Neuron (in vitro differentiated cells): ENCODE results near the gene SUCLG2.

Experiments used
- H2AFZ ChIP-seq: one replicate; pipeline ENCODE4 v1.6.1; 2013; ENCODE audit warnings: low read depth, mild to moderate bottlenecking, inconsistent platforms, low read length, moderate library complexity
- H3K27me3 ChIP-seq: one replicate; pipeline ENCODE4 v1.6.1; 2013; ENCODE audit warnings: low read length; ENCODE audit not compliant: insufficient read depth
- H3K36me3 ChIP-seq: one replicate; pipeline ENCODE4 v1.6.1; 2013; ENCODE audit warnings: low read length; ENCODE audit not compliant: insufficient read depth
- H3K4me1 ChIP-seq: one replicate; pipeline ENCODE4 v1.6.1; 2013; ENCODE audit warnings: low read length; ENCODE audit not compliant: insufficient read depth
- H3K4me3 ChIP-seq: 2 replicates; pipeline ENCODE4 v1.5.1; 2013; ENCODE audit warnings: mild to moderate bottlenecking, low read length, moderate library complexity
- H3K9me3 ChIP-seq: one replicate; pipeline ENCODE4 v1.6.1; 2013; ENCODE audit warnings: low read length

Gene SUCLG2

DNA sequence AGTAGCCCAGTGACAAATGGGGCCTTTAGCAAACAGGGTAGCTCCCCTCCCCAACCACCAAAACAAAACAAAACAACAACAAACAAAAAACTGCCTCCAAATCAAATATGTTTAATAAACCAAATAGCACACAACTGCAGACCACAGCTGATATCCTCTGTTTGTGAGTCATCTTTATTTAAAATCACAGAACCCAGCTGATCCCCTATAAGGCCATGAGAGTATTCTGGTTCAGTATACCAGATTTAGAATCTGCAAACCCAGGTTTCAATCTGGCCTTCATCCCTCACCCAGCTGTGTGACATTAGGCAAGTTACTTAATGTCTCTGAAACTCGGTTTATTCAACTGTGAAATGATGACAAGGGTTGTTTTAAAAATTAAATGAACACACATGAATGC lies 124.5 kb downstream of the SUCLG2 start:
- H3K36me3 ChIP-seq, result peaks cover 4% of the 10 kb centered on the region
- H3K4me1 ChIP-seq, result peaks cover 13% of the 10 kb centered on the region
- H3K27me3 ChIP-seq, result no peaks in the 10 kb centered on the region
- H3K4me3 ChIP-seq, result no peak overlapping the region
- no peak overlapping the region for H2AFZ ChIP-seq
- no peaks in the 10 kb centered on the region for H3K9me3 ChIP-seq

DNA sequence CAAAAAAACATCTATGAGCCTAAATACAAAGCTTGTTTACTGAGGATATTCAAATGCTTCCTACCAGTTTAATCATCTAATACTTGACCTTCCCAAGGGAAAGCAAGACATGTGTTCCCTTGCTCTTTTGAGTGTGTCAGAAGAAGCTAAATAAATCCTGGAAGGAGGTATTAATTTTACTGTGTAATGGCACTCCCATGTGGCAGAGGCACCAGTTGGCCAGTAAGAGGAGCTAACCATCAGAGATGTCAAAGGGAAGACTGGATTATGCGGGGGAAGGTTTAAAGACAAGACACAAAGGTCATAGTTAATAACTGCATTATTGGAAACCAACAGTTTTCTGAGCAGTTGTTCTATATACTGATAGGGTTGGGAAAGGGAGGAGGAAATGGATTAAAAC lies 125.1 kb downstream of the SUCLG2 start:
- Histone ChIP-seq H3K9me3 (no peaks in the 10 kb centered on the region), H3K4me3 (no peak overlapping the region), H3K27me3 (no peaks in the 10 kb centered on the region), H3K36me3 (peaks cover 4% of the 10 kb centered on the region), H2AFZ (no peak overlapping the region), H3K4me1 (peaks cover 13% of the 10 kb centered on the region)

DNA sequence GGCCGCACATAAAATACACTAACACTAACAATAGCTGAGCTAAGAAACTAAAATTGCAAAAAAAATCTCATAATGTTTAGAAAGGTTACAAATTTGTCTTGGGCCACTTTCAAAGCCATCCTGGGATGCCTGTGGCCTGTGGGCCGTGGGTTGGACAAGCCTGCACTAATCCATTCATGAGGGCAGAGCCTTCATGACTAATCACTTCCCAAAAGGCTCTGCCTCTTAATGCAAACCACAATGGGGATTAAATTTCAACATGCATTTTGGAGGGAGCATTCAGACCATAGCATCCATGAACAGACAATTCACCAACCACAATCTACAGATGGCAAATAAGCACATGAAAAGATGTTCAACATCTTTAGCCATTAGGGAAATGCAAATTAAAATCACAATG lies 128.2 kb downstream of the SUCLG2 start:
- no peak overlapping the region for H2AFZ ChIP-seq
- peaks cover 8% of the 10 kb centered on the region for H3K4me1 ChIP-seq
- H3K9me3 ChIP-seq, result no peaks in the 10 kb centered on the region
- H3K36me3 ChIP-seq, result peaks cover 4% of the 10 kb centered on the region
- no peaks in the 10 kb centered on the region for H3K27me3 ChIP-seq
- no peak overlapping the region for H3K4me3 ChIP-seq

DNA sequence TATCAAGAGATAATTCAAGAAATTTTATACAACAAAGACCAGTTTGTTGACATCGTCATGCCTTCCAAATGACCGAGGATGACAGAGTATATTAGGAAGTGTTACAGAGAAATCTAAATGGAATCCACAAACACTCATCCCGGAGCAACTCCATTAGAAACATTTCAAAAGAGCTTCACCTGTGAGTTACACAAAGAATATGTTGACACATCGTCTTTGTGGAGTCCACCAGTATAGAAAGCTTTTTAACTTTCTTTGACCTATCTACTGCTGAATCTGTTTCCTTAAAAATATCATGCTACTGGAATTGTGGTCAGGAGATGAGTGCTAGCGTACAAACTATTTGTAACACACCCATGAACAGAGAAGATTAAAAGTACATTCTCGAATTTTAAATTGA lies 130.4 kb downstream of the SUCLG2 start:
- H3K9me3 ChIP-seq, result no peaks in the 10 kb centered on the region
- peaks cover 3% of the 10 kb centered on the region for H3K4me1 ChIP-seq
- peaks cover 4% of the 10 kb centered on the region for H3K36me3 ChIP-seq
- no peaks in the 10 kb centered on the region for H3K27me3 ChIP-seq
- H2AFZ ChIP-seq, result no peak overlapping the region
- no peak overlapping the region for H3K4me3 ChIP-seq

DNA sequence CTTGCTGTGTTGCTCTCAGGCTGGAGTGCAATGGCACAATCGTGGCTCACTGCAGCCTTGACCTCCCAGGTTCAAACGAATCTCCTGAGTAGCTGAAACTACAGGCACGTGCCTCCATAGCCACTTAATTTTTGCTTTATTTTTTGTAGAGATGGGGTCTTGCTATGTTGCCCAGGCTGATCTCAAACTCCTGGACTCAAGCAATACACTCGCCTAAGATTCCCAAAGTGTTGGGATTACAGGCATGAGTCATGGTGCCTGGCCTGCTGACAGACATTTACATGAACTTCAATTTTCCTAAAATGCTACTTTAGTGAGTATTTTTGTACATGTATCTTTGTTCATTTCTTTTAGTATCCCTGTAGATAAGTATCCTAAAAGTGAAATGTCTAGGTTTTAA lies 132.3 kb downstream of the SUCLG2 start:
- H3K27me3 ChIP-seq, result no peaks in the 10 kb centered on the region
- H3K4me1 ChIP-seq, result peaks cover 3% of the 10 kb centered on the region
- no peak overlapping the region for H3K4me3 ChIP-seq
- peaks cover 4% of the 10 kb centered on the region for H3K36me3 ChIP-seq
- H3K9me3 ChIP-seq, result no peaks in the 10 kb centered on the region
- H2AFZ ChIP-seq, result no peak overlapping the region

DNA sequence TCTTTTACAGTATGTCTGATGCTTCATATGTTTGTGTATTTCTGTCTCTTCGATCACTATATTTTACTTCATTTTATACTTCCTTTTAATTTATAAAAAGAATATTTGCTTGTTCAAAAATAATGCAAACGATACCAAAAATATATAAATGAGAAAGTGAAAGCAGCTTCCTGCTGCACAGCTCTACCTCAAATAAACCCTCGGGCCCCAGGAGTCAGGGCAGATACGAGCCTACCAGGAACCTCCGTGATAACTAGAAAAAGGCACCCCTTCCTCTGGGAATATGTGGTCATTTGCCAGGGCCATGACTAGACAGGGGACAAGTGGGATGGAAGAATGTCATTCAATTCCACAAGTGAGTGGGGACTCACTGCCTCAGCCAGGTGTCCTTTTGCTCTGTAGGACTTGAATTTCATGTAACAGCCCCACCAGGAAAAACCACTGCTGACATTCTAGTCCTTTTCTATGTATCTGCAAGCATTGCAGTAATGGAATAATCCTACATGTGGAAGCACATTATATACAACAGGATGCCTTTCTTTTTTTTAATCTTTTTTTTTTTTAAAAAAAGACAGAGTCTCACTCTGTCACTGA lies 133.3 kb downstream of the SUCLG2 start:
- H3K4me3 ChIP-seq, result no peak overlapping the region
- H2AFZ ChIP-seq, result no peak overlapping the region
- H3K4me1 ChIP-seq, result peaks cover 2% of the 10 kb centered on the region
- no peaks in the 10 kb centered on the region for H3K27me3 ChIP-seq
- no peaks in the 10 kb centered on the region for H3K36me3 ChIP-seq
- no peaks in the 10 kb centered on the region for H3K9me3 ChIP-seq

DNA sequence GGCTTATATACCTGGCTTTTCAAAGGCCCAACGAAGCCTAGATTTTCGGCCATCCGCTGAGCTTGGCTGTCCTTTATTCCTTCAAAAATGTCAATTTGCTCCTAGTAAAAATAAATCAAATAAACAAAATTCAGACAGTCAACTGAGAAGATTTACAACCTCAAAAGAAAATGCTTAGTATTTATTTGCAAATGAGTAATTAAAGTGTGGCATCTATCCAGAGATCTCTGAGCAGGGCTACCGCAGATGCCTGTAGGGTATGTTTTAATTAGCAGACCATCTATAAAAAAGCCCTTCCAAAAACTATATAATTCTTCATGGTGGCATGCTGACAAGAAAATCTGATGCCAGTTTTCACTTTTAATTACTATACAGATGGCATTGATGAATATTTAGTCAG lies 136.2 kb downstream of the SUCLG2 start:
- Histone ChIP-seq H3K9me3 (peaks cover 2% of the 10 kb centered on the region), H3K36me3 (peaks cover 3% of the 10 kb centered on the region), H3K4me1 (no peaks in the 10 kb centered on the region), H2AFZ (no peak overlapping the region), H3K27me3 (no peaks in the 10 kb centered on the region), H3K4me3 (no peak overlapping the region)

DNA sequence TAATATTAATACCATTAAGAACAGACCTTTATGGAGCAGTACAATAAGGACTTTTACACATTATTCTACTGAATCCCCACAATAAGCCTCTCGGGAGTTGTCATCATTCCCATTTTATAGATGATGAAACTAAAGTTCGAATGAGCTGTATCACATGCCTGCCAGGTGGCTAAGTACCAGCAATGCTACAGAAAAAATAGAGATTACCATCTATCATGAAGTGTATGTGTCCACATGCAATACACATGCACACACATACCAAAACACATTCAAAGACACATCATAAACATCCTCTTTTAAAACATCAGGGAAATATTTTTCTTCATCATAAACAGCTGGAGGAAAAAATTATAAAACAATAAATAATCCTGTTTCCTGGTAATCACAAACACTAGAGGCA lies 136.6 kb downstream of the SUCLG2 start:
- peaks cover 3% of the 10 kb centered on the region for H3K36me3 ChIP-seq
- H3K9me3 ChIP-seq, result peaks cover 2% of the 10 kb centered on the region
- H3K27me3 ChIP-seq, result no peaks in the 10 kb centered on the region
- H3K4me1 ChIP-seq, result no peaks in the 10 kb centered on the region
- H3K4me3 ChIP-seq, result no peak overlapping the region
- no peak overlapping the region for H2AFZ ChIP-seq

DNA sequence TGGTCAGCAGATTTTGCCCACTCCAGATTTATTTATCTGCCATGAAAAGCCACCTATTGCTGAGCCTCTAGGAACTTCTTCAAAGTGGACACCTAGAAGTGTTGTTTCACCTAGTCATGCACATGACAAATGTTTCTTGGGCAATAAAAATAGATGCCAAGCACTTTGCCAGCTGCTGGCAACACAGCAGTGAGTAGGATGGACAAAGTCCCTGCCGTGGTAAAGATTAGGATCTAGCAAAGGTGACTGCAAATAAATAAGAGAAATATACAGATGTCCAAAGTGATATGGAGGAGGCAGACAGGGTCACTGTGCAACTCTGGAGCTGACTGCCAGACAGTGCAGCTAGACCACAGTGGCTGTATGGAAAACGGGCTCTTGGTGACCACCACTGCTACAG lies 137.9 kb downstream of the SUCLG2 start:
- H3K4me3 ChIP-seq, result no peak overlapping the region
- H2AFZ ChIP-seq, result no peak overlapping the region
- H3K36me3 ChIP-seq, result peaks cover 3% of the 10 kb centered on the region
- H3K27me3 ChIP-seq, result no peaks in the 10 kb centered on the region
- no peaks in the 10 kb centered on the region for H3K4me1 ChIP-seq
- peaks cover 2% of the 10 kb centered on the region for H3K9me3 ChIP-seq

DNA sequence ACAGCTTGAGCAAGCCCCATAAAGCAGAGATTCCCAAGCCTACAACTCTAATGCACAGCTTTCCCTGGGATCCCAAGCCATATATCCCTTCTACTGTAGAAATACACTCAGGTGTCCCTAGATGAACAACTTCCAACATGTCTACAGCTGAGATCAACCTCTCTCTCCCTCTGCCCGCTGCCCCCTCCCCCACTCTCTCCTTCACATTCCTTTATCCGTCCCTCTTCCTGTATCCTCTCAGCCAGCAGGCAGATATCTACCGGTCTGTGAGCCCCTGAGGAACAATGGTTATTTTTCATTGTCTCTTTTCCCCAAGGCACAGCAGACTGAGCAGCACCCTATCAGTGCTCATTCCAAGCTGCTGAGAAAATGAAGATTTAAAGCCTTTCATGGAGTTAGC lies 138.6 kb downstream of the SUCLG2 start:
- Histone ChIP-seq H3K4me3 (no peak overlapping the region), H2AFZ (no peak overlapping the region), H3K4me1 (no peaks in the 10 kb centered on the region), H3K27me3 (no peaks in the 10 kb centered on the region), H3K36me3 (peaks cover 3% of the 10 kb centered on the region), H3K9me3 (peaks cover 2% of the 10 kb centered on the region)

DNA sequence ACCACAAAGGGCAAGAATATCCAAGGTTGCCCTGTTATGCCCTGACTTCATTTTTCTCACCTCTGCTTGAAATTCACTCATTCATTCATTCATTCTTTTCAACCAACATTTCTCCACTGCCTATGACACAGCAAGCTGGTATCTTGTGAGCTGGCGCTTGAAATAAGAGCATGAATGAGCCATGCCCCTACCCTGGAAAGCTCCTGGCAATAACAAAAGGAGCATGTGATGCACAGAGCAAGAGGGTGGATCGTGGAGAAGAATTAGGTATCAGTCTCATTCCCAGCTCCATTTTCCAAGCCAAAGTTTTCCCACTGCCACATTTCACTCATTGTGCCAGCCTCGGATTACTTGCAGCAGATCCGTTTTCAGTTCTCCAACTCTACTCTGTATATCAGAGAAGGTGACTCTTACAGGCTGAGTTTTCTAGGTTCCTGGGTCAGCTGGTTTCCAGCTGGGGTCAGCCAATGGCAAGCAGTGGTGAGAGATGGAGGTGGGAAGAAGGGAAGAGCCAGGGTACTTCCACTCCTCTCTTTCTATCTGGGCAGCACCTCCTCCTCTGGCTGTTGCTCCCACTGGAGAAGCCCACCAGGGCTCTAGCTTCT lies 144.8 kb downstream of the SUCLG2 start:
- no peak overlapping the region for H3K4me3 ChIP-seq
- H3K36me3 ChIP-seq, result no peaks in the 10 kb centered on the region
- H3K9me3 ChIP-seq, result no peaks in the 10 kb centered on the region
- H3K27me3 ChIP-seq, result no peaks in the 10 kb centered on the region
- peaks cover under 1% of the 10 kb centered on the region for H3K4me1 ChIP-seq
- no peak overlapping the region for H2AFZ ChIP-seq

DNA sequence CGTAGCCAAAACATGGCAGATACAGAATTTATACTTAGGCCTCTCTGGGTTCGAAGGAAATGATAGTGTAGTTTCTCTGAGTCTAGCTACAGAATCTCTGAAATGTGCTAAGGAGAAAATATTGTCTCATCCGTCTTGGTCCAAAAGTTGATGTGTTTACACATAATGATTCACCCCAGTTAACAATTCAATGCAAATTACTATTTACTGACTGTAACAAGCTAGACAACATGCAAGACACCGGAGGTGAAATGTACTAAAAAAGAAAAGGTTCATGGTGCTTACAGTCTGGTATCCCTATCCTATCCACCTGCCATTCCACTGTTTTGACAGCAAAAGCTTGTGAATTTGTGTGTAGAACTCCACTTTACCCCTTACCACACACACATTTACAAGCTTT lies 146.8 kb downstream of the SUCLG2 start:
- Histone ChIP-seq H3K4me3 (no peak overlapping the region), H2AFZ (no peak overlapping the region), H3K27me3 (no peaks in the 10 kb centered on the region), H3K4me1 (peaks cover 17% of the 10 kb centered on the region), H3K36me3 (no peaks in the 10 kb centered on the region), H3K9me3 (no peaks in the 10 kb centered on the region)

DNA sequence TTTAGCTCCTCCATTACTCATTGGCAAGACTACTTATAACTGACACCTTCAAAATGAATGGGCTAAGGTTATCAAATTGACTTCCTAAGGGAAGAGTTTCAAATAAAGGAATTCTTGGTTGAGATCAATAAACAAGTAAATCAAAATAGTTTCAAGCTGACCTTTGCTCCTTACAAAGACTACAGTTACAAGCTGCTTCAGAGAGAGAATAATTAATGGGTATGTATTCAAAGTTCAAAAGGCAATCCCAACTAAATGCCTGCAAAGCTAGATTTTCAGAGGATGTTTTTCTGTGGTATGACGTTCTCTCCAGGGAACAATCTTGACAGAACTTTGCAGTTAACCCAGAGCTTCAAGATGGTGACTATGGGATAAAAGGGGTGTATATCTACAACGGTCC lies 153.7 kb downstream of the SUCLG2 start:
- Histone ChIP-seq H3K9me3 (no peaks in the 10 kb centered on the region), H3K36me3 (peaks cover 2% of the 10 kb centered on the region), H2AFZ (no peak overlapping the region), H3K27me3 (no peaks in the 10 kb centered on the region), H3K4me1 (peaks cover 20% of the 10 kb centered on the region), H3K4me3 (no peak overlapping the region)

DNA sequence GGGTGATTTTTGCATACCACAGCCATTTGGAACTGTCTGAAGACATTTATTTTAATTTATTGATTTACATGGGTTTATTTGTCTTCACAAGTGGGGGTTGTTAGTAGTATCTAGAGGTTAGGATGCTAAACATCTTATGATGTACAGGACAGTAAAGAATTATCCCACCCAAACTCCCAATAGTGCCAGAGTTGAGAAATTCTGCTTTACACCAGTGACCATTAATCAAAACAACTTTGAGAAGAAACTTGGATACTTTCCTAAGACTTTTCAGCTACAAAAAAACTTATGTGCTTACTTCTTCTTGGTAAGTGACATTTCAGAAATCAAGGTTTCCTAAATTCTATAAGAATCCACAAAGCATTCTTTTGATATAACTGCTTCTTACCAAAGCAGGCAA lies 156.7 kb downstream of the SUCLG2 start:
- no peaks in the 10 kb centered on the region for H3K9me3 ChIP-seq
- H3K4me3 ChIP-seq, result no peak overlapping the region
- H3K27me3 ChIP-seq, result no peaks in the 10 kb centered on the region
- H2AFZ ChIP-seq, result no peak overlapping the region
- peaks cover 3% of the 10 kb centered on the region for H3K36me3 ChIP-seq
- H3K4me1 ChIP-seq, result peaks cover 2% of the 10 kb centered on the region
